Hepatocyte (in vitro differentiated cells): ENCODE results near the gene HCN2. TPM values are rescaled to one million over a fixed set of nuclear protein-coding genes. Genes with fewer than 3 reads are reported as not detected.

Source experiments
- DNase-seq: peaks from one replicate; pipeline ENCODE4 v3.0.0-alpha.2; 2016; ENCODE audit warnings: low spot score
- H2AFZ ChIP-seq: fragments of 200-600 bp; sonication (generic); 2 replicates; pipeline ENCODE4 v1.6.0; 2016; ENCODE audit warnings: antibody characterized with exemption, mild to moderate bottlenecking
- H3K27ac ChIP-seq: fragments of 200-600 bp; sonication (generic); 2 replicates; pipeline ENCODE4 v1.5.1; 2016; ENCODE audit warnings: mild to moderate bottlenecking
- H3K27me3 ChIP-seq: fragments of 200-600 bp; sonication (generic); 2 replicates; pipeline ENCODE4 v1.6.1; 2016
- H3K36me3 ChIP-seq: fragments of 200-600 bp; sonication (generic); replicated peaks from 2 replicates; pipeline ENCODE4 v1.5.1; 2016; ENCODE audit warnings: low read depth; ENCODE audit not compliant: insufficient read depth
- H3K4me1 ChIP-seq: fragments of 200-600 bp; sonication (generic); 2 replicates; pipeline ENCODE4 v1.5.1; 2016; ENCODE audit warnings: mild to moderate bottlenecking, moderate library complexity; ENCODE audit not compliant: insufficient read depth
- H3K4me2 ChIP-seq: fragments of 200-600 bp; sonication (generic); 2 replicates; pipeline ENCODE4 v1.6.0; 2016
- H3K4me3 ChIP-seq: fragments of 200-600 bp; sonication (generic); 2 replicates; pipeline ENCODE4 v1.5.1; 2016; ENCODE audit warnings: mild to moderate bottlenecking
- H3K79me2 ChIP-seq: fragments of 200-600 bp; sonication (generic); 2 replicates; pipeline ENCODE4 v1.6.0; 2017; ENCODE audit warnings: mild to moderate bottlenecking
- H3K9me2 ChIP-seq: fragments of 200-600 bp; sonication (generic); replicated peaks from 2 replicates; pipeline ENCODE4 v1.6.0; 2017; ENCODE audit warnings: mild to moderate bottlenecking; ENCODE audit not compliant: insufficient read depth
- H3K9me3 ChIP-seq: fragments of 200-600 bp; sonication (generic); 2 replicates; pipeline ENCODE4 v1.5.1; 2016; ENCODE audit warnings: low read depth, mild to moderate bottlenecking
- H4K20me1 ChIP-seq: fragments of 200-600 bp; sonication (generic); 2 replicates; pipeline ENCODE4 v1.6.0; 2016; ENCODE audit warnings: mild to moderate bottlenecking; ENCODE audit not compliant: insufficient read depth, poor library complexity, severe bottlenecking
- CTCF ChIP-seq: fragments of 200-600 bp; sonication (generic); IDR thresholded peaks from 2 replicates; pipeline ENCODE4 v1.5.1; 2016; ENCODE audit warnings: antibody characterized with exemption, mild to moderate bottlenecking; ENCODE audit not compliant: poor library complexity
- EZH2 ChIP-seq: fragments of 200-600 bp; sonication (generic); IDR thresholded peaks from 2 replicates; pipeline ENCODE4 v1.6.1; 2016; ENCODE audit warnings: antibody characterized with exemption, mild to moderate bottlenecking, borderline replicate concordance
- EZH2phosphoT487 ChIP-seq: fragments of 200-600 bp; sonication (generic); IDR thresholded peaks from one replicate; pipeline ENCODE4 v1.6.1; 2018; ENCODE audit warnings: antibody characterized with exemption, mild to moderate bottlenecking, low read depth, moderate library complexity; ENCODE audit not compliant: unreplicated experiment, severe bottlenecking
- WGBS: methylation state at CpG from one replicate; pipeline ENCODE4 v1.1.6; 2016; ENCODE audit warnings: low lambda C conversion rate; ENCODE audit errors: missing lambda C conversion rate; 5-methylcytosine and 5-hydroxymethylcytosine counted together
- polyA plus RNA-seq: library from polyadenylated mRNA; unstranded; fragments of >200 nt; fragmentation: Nextera tagmentation; extraction: Ambion mirVana; gene quantifications from 2 replicates; pipeline ENCODE4 v1.2.1, GENCODE V29; 2016
- total RNA-seq: library from RNA; depleted of rRNA; stranded (reverse); fragments of >200 nt; gene quantifications from 2 replicates; pipeline ENCODE4 v1.2.3, GENCODE V29; 2014

HCN2 gene
- total and polyA plus RNA-seq, 2 experiments from 2014 or later: 0.16 to 0.30 TPM

DNA sequence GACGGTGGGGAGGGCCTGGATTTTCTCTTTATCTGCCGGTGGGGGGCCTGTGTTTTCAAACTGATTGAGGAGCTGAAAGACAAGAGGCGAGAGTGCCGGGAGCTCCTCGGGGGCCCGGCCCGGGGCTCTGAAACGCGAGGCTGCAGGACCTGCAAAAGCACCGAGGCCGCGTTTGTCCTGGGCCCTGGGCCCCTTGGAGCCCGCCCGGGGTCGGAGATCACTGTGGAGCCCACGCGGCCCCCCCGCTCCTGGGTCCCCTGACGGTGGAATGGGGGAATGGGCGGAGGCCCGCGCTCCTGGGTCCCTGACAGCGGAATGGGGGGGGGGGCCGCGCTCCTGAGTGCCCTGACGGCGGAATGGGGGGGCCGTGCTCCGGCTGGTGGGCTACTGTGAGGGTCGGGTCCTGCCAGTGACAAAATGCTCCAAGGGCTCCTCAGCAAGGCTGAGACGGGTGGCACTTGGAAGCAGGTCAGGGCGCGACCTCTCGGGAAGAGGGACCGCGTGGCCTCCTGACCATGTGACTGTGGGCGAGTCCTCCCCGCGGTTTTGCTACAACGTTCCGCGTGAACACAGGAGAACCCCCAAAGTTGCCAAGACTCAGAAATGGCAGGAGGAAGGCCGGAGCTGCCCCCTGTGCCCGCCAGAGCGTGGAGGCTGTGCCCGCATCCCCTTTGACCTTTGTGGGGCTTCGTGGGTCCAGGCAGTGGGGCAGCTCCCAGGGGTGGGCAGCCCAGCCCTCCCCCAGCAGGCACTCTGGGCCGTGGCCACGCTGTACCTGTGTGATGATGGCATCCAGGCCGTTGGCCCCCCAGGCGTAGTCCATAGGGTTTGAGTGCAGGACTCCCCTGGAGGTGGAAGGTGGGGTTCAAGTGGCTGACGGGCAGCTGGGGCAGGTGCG lies 59.5 kb downstream of the HCN2 start:
- TF ChIP-seq EZH2 (no peak), EZH2phosphoT487 (no peak), CTCF (no peak)
- H3K36me3 ChIP-seq: no peaks in the 10 kb centered on the region
- H4K20me1 ChIP-seq: peaks cover 24% of the 10 kb centered on the region

DNA sequence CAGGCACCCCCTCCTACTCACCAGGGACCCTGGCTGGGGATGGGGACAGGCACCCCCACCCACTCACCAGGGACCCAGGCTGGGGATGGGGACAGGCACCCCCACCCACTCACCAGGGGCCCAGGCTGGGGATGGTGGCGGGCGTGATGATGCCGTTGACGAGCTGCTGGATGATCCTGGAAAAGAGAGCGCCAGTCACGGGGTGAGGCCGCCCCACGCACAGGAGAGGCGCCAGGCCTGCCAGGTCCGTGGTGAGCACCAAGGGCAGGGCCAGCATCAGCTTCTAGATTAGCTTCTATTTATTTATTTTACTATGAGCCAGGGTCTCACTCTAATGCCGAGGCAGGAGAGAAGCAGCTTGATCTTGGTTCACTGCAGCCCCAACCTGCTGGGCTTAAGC lies 60.4 kb downstream of the HCN2 start:
- no peaks in the 10 kb centered on the region for H3K27me3 ChIP-seq
- whole genome bisulfite sequencing: 96% methylated on average over 8 of the region's 11 CpGs
- TF ChIP-seq EZH2 (no peak), EZH2phosphoT487 (no peak), CTCF (no peak)
- no peak for DNase-seq
- H3K36me3 ChIP-seq: no peaks in the 10 kb centered on the region
- H3K27ac ChIP-seq: no peak overlapping the region
- no peak overlapping the region for H2AFZ ChIP-seq
- H4K20me1 ChIP-seq: peaks cover 33% of the 10 kb centered on the region
- H3K4me1 ChIP-seq: no peaks in the 10 kb centered on the region
- H3K9me2 ChIP-seq: no peaks in the 10 kb centered on the region
- H3K9me3 ChIP-seq: no peaks in the 10 kb centered on the region
- peaks cover 41% of the 10 kb centered on the region for H3K79me2 ChIP-seq
- H3K4me3 ChIP-seq: no peak overlapping the region
- H3K4me2 ChIP-seq: no peak overlapping the region

More for the DNA sequence above, 59.5 kb downstream of the HCN2 start:
- Histone ChIP-seq H2AFZ (no peak overlapping the region), H3K27me3 (no peaks in the 10 kb centered on the region), H3K9me2 (no peaks in the 10 kb centered on the region), H3K4me3 (no peak overlapping the region), H3K9me3 (no peaks in the 10 kb centered on the region), H3K79me2 (peaks cover 33% of the 10 kb centered on the region), H3K4me2 (no peak overlapping the region), H3K4me1 (no peaks in the 10 kb centered on the region), H3K27ac (no peak overlapping the region)
- DNase-seq: no peak
- 96% methylated on average over 44 of the region's 53 CpGs for WGBS

GRCh38 chr19:651114-651818 lies 61.6 kb downstream of the HCN2 start:
- TF ChIP-seq EZH2: no peak
- TF ChIP-seq EZH2phosphoT487: no peak
- no peak for TF ChIP-seq CTCF
- no peaks in the 10 kb centered on the region for H3K9me3 ChIP-seq
- 96% methylated on average over 46 of the region's 58 CpGs for WGBS
- H2AFZ ChIP-seq: no peak overlapping the region
- no peak overlapping the region for H3K4me3 ChIP-seq
- no peaks in the 10 kb centered on the region for H3K27me3 ChIP-seq
- no peaks in the 10 kb centered on the region for H3K36me3 ChIP-seq
- no peak overlapping the region for H3K27ac ChIP-seq
- peaks cover 53% of the 10 kb centered on the region for H3K79me2 ChIP-seq
- H4K20me1 ChIP-seq: peaks cover 44% of the 10 kb centered on the region
- H3K9me2 ChIP-seq: no peaks in the 10 kb centered on the region
- no peaks in the 10 kb centered on the region for H3K4me1 ChIP-seq
- H3K4me2 ChIP-seq: no peak overlapping the region
- DNase-seq: no peak
